GM23248 (cell line): ENCODE measurements around the gene POMT1. TPM values are rescaled to one million over a fixed set of nuclear protein-coding genes. Genes with fewer than 3 reads are reported as not detected.

Experiments used
- DNase-seq: peaks from one replicate; pipeline ENCODE4 v3.0.0-alpha.2; 2015
- H2AFZ ChIP-seq: fragments of 200-600 bp; sonication (generic); 2 replicates; pipeline ENCODE4 v1.6.1; 2016; ENCODE audit warnings: antibody characterized with exemption
- H3F3A ChIP-seq: fragments of 200-600 bp; sonication (generic); 2 replicates; pipeline ENCODE4 v1.6.1; 2016; ENCODE audit warnings: mild to moderate bottlenecking, antibody characterized with exemption, mixed run types; ENCODE audit not compliant: insufficient read depth
- H3K27ac ChIP-seq: fragments of 200-600 bp; sonication (generic); 2 replicates; pipeline ENCODE4 v1.5.1; 2016; ENCODE audit warnings: mild to moderate bottlenecking
- H3K27me3 ChIP-seq: fragments of 200-600 bp; sonication (generic); replicated peaks from 2 replicates; pipeline ENCODE4 v1.6.1; 2016; ENCODE audit warnings: mild to moderate bottlenecking; ENCODE audit not compliant: insufficient read depth
- H3K36me3 ChIP-seq: fragments of 200-600 bp; sonication (generic); 2 replicates; pipeline ENCODE4 v1.6.1; 2016; ENCODE audit warnings: low read depth, mild to moderate bottlenecking
- H3K4me1 ChIP-seq: fragments of 200-600 bp; sonication (generic); 2 replicates; pipeline ENCODE4 v1.6.1; 2016; ENCODE audit warnings: mild to moderate bottlenecking; ENCODE audit not compliant: insufficient read depth
- H3K4me2 ChIP-seq: fragments of 200-600 bp; sonication (generic); one replicate; pipeline ENCODE4 v1.6.1; 2016; ENCODE audit warnings: mild to moderate bottlenecking; ENCODE audit not compliant: unreplicated experiment
- H3K4me3 ChIP-seq: fragments of 200-600 bp; sonication (generic); 2 replicates; pipeline ENCODE4 v1.5.1; 2016; ENCODE audit warnings: mild to moderate bottlenecking
- H3K79me2 ChIP-seq: fragments of 200-600 bp; sonication (generic); 2 replicates; pipeline ENCODE4 v1.6.1; 2016; ENCODE audit warnings: mild to moderate bottlenecking; ENCODE audit not compliant: insufficient read depth
- H3K9ac ChIP-seq: fragments of 200-600 bp; sonication (generic); 2 replicates; pipeline ENCODE4 v1.6.1; 2016; ENCODE audit warnings: mild to moderate bottlenecking
- H3K9me2 ChIP-seq: fragments of 200-600 bp; sonication (generic); 2 replicates; pipeline ENCODE4 v1.6.1; 2016; ENCODE audit warnings: mixed run types, mild to moderate bottlenecking, moderate library complexity; ENCODE audit not compliant: insufficient read depth
- H3K9me3 ChIP-seq: fragments of 200-600 bp; sonication (generic); one replicate; pipeline ENCODE4 v1.6.1; 2017; ENCODE audit warnings: low read depth
- H4K20me1 ChIP-seq: fragments of 200-600 bp; sonication (generic); 2 replicates; pipeline ENCODE4 v1.6.0; 2016; ENCODE audit not compliant: insufficient read depth
- EZH2 ChIP-seq: fragments of 200-600 bp; sonication (generic); IDR thresholded peaks from 2 replicates; pipeline ENCODE4 v1.6.1; 2018; ENCODE audit warnings: antibody characterized with exemption, mild to moderate bottlenecking; ENCODE audit not compliant: insufficient read depth, poor library complexity, severe bottlenecking
- EZH2phosphoT487 ChIP-seq: fragments of 200-600 bp; sonication (generic); IDR thresholded peaks from 2 replicates; pipeline ENCODE4 v1.6.1; 2018; ENCODE audit warnings: antibody characterized with exemption, moderate library complexity, mild to moderate bottlenecking, low read depth; ENCODE audit not compliant: insufficient read depth
- WGBS, 2 experiments: methylation state at CpG; one replicate each; pipeline ENCODE4 v1.1.6; 2015 to 2017; ENCODE audit warnings: low lambda C conversion rate in 2 of 2, low coverage in 1 of 2; ENCODE audit errors: missing lambda C conversion rate in 2 of 2; 5-methylcytosine and 5-hydroxymethylcytosine counted together
- in situ Hi-C: fragments of 300-500 bp; cut with MboI; formaldehyde crosslinking; loops from 2 replicates; pipeline ENCODE4 v1.15.0; 2020
- polyA plus RNA-seq: library from polyadenylated mRNA; unstranded; fragments of >200 nt; fragmentation: Nextera tagmentation; extraction: Ambion mirVana; gene quantifications from 2 replicates; pipeline ENCODE4 v1.2.1, GENCODE V29; 2016
- total RNA-seq: library from RNA; depleted of rRNA; stranded (reverse); fragments of >200 nt; shearing (Covaris generic); gene quantifications from 2 replicates; pipeline ENCODE4 v1.2.3, GENCODE V29; 2014

Gene POMT1
- total and polyA plus RNA-seq, 2 experiments from 2014 or later = 28.4 to 32.9 TPM

DNA sequence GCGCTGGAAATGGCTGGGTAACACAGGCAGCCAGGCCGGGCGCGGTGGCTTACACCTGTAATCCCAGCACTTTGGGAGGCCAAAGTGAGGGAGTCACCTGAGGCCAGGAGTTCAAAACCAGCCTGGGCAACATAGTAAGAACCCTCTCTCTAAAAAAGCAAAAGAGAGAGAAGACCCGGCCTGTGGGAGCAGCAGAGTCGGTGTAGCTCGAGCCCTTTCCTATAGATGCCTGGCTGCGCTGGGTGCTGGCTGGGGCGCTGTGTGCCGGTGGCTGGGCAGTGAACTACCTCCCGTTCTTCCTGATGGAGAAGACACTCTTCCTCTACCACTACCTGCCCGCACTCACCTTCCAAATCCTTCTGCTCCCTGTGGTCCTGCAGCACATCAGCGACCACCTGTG, 19.1 kb downstream of the POMT1 start:
- Histone ChIP-seq H3K9me2 (no peaks in the 10 kb centered on the region), H3K36me3 (peaks cover 6% of the 10 kb centered on the region), H4K20me1 (no peaks in the 10 kb centered on the region), H3K4me2 (no peak overlapping the region), H3K27ac (no peak overlapping the region), H3K4me3 (no peak overlapping the region), H3K79me2 (no peaks in the 10 kb centered on the region), H2AFZ (no peak overlapping the region), H3K27me3 (no peaks in the 10 kb centered on the region), H3K9ac (no peak overlapping the region), H3K9me3 (no peaks in the 10 kb centered on the region), H3F3A (no peaks in the 10 kb centered on the region; the same call in 1 of the 2 replicates), H3K4me1 (no peaks in the 10 kb centered on the region)
- DNase-seq = no peak
- TF ChIP-seq EZH2 (no peak), EZH2phosphoT487 (no peak)
- 88 to 91% methylated on average over 13 of the region's 13 CpGs for WGBS, 2 experiments
- in situ Hi-C loops = no loop called here

- peaks cover 6% of the 10 kb centered on the region for H3K36me3 ChIP-seq
- H3K4me3 ChIP-seq = no peak overlapping the region
- no peak overlapping the region for H3K9ac ChIP-seq
- H3K27ac ChIP-seq = no peak overlapping the region
- H3K9me3 ChIP-seq = no peaks in the 10 kb centered on the region
- H3K4me1 ChIP-seq = no peaks in the 10 kb centered on the region
- 86 to 88% methylated on average over 28 to 29 of the region's 29 CpGs for WGBS, 2 experiments
- no peaks in the 10 kb centered on the region; the same call in 1 of the 2 replicates for H3F3A ChIP-seq
- H3K27me3 ChIP-seq = no peaks in the 10 kb centered on the region
- no peaks in the 10 kb centered on the region for H4K20me1 ChIP-seq
- no peak overlapping the region for H2AFZ ChIP-seq
- in situ Hi-C loops = no loop called here
- no peaks in the 10 kb centered on the region for H3K9me2 ChIP-seq
- DNase-seq = no peak
- H3K4me2 ChIP-seq = no peak overlapping the region
- TF ChIP-seq EZH2 (no peak), EZH2phosphoT487 (no peak)
- no peaks in the 10 kb centered on the region for H3K79me2 ChIP-seq
Observed at GRCh38 chr9:131522257-131523085, 19.8 kb downstream of the POMT1 start.

DNA sequence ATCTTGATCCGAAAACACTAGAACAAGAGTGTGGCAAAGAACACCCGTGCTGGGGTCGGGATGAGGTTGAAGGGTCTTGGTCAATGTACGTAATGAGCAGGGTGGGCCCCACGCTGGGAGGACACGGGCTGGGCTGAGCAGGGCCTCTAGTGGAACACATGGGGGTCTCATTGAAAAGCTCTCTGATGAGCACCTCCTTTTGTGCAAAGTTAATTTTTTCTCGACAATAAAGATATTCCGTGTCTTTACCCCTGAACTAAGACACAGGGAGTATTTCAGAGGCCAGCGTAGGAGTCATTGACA, 20.3 kb downstream of the POMT1 start:
- peaks cover 6% of the 10 kb centered on the region for H3K36me3 ChIP-seq
- no peaks in the 10 kb centered on the region for H3K4me1 ChIP-seq
- no peak overlapping the region for H3K4me2 ChIP-seq
- H3K27ac ChIP-seq = no peak overlapping the region
- H3K9me2 ChIP-seq = no peaks in the 10 kb centered on the region
- no peak overlapping the region for H3K9ac ChIP-seq
- no peaks in the 10 kb centered on the region for H3K79me2 ChIP-seq
- in situ Hi-C loops = no loop called here
- H3F3A ChIP-seq = no peaks in the 10 kb centered on the region; the same call in 1 of the 2 replicates
- no peaks in the 10 kb centered on the region for H4K20me1 ChIP-seq
- no peak for DNase-seq
- H3K4me3 ChIP-seq = no peak overlapping the region
- H3K9me3 ChIP-seq = no peaks in the 10 kb centered on the region
- TF ChIP-seq EZH2 (no peak), EZH2phosphoT487 (no peak)
- no peaks in the 10 kb centered on the region for H3K27me3 ChIP-seq
- 88% methylated on average over 8 to 9 of the region's 9 CpGs for WGBS, 2 experiments
- no peak overlapping the region for H2AFZ ChIP-seq

DNA sequence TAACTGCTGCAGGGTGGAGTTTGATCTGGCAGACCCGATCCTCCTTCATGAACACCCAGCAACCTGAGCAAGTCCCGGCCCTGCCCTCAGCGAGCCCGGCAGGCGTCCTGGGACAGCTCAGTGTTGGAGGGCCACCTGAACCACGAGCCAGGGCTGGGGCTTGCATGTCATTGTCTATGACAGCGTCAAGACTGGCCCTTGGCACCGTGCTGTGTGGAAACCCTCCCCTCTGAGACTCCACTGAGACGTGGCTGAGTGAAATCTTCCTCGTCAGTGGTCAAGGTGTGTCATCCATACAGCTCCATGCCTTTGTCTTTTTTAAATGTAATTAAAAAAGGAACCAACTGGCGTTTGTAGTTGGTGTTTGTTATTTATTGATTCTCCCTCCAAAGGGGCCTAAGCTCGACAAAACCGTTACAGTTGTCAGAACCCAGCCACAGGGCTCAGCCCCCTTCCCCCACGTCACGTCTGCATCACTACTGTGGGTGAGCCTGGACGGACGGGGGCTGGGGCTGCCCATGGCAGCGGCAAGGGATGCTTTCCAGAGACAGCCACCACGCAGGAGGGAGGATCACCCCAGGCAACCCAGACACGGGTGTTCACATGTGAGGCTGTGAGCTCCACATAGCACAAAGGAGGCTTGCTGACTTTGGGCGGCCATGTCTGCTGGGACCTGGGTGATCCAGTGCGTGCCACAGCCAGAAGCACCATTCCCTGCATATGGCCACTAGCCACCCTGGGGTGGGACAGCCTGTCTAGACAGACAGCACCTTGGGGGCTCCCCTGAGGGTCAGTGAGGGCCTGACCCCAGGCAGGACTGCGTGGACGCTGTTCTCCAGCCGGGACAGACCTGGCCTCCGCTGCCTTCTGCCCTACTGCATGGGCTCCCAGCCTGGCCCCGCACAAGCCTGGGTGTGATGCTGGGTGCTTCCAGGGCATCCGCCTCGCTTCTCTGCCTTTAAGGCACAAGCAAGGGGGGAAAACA, 21.0 kb downstream of the POMT1 start:
- Histone ChIP-seq H3K4me1 (no peaks in the 10 kb centered on the region), H3K27me3 (no peaks in the 10 kb centered on the region), H3K9me2 (no peaks in the 10 kb centered on the region), H3K36me3 (peaks cover 6% of the 10 kb centered on the region), H3K9ac (no peak overlapping the region), H4K20me1 (no peaks in the 10 kb centered on the region), H3K27ac (no peak overlapping the region), H3K4me3 (no peak overlapping the region), H3F3A (no peaks in the 10 kb centered on the region; the same call in 1 of the 2 replicates), H3K9me3 (no peaks in the 10 kb centered on the region), H3K79me2 (no peaks in the 10 kb centered on the region), H2AFZ (no peak overlapping the region), H3K4me2 (no peak overlapping the region)
- in situ Hi-C loops = no loop called here
- TF ChIP-seq EZH2phosphoT487 (no peak), EZH2 (no peak)
- 87 to 88% methylated on average over 28 to 29 of the region's 29 CpGs for WGBS, 2 experiments
- no peak for DNase-seq
